Stimulated activated CD4-positive, alpha-beta T cell treated with anti-CD3 and anti-CD28 coated beads, TNF-alpha, amount 100 ng/mL, for 48 hours (primary cell): ENCODE data around the gene HOXC11.

ENCODE experiments used
- DNase-seq, 3 donors: peaks; one replicate each; pipeline ENCODE4 v3.0.0-alpha.2; 2020; ENCODE audit warnings: low read depth in 3 of 3

The HOXC11 gene

DNA sequence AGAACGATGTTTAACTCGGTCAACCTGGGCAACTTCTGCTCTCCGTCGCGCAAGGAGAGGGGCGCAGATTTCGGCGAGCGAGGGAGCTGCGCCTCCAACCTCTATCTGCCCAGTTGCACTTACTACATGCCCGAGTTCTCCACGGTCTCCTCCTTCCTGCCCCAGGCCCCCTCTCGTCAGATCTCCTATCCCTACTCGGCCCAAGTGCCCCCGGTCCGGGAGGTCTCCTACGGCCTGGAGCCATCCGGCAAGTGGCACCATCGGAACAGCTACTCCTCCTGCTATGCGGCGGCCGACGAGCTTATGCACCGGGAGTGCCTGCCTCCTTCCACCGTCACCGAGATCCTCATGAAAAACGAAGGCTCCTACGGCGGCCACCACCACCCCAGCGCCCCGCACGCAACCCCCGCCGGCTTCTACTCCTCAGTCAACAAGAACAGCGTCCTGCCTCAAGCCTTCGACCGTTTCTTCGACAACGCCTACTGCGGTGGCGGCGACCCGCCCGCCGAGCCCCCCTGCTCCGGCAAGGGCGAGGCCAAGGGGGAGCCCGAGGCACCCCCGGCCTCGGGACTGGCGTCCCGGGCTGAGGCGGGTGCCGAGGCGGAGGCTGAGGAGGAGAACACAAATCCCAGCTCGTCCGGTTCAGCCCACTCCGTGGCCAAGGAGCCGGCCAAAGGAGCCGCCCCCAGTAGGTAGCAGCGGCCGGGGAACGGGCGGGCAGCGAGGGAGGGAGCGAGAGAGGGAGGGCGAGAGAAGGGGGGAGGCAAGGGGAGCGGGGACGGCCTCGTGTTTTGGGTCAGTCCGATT lies 513 bp downstream of the HOXC11 start:
- DNase-seq = no peak

DNA sequence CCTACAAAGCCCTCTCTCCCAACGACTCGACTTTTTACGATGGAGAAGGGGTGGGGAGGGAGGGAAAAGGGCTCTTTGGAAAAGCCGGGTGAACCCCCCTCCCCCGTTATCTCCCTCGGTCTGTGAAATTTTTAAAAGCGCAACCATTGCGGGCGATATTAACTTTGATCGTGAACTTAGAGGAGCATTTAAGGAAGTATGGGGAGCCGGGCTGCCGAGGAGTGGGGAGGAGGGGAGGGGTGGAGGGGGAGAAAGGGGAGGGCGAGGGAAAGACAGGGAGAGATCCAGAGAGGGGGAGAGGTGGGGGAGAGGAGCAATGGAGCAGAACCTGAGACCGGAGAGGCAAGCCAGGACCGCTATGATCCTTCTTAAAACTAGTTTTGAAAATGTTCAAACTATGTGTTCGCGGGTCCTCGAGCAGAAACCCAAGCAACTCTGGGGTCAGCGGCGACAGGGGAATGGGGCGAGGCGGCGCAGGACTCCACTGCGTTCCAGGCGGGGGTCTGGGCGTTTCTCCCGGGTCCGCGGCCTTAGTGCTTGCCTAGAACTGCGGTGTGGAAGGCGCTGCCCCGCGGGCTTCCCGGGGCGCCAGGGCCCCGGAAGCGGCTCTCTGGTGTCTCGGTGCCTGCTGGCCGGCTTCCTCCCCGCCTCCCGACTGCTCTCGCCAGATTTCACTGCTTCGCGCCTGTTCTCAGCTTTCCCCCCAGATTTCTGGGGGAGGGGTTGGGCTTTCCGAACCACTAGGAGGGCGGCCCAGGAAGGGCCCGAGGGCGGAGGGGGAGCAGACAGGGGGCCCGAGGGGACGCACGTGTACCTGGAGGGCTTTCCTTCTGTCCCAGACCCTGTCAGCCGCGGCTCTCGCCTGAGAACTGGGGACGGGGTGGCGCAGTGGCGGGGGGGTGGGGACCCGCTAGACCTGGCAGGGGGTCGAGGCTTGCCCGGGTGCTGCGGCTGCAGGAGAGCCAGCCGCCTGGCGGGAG lies 1.4 kb downstream of the HOXC11 start, which contains the start of gene HOTAIR:
TSS of gene HOTAIR (minus strand) at position 871 of the 980 bp plus-strand sequence.
- no peak for DNase-seq

DNA sequence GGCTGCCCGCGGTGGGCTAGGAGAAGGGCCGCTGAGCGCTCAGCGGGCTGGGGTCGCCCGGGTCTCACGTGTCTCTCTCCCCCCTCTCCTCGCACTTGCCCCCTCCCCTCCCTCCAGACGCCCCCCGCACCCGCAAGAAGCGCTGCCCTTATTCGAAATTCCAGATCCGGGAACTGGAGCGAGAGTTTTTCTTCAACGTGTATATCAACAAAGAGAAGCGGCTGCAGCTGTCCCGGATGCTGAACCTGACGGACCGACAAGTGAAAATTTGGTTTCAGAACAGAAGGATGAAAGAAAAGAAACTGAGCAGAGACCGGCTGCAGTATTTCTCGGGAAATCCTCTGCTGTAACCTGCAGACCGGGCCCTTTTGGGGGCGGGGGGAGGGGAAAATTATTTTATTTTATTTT lies 2.1 kb downstream of the HOXC11 start:
- no peak for DNase-seq

DNA sequence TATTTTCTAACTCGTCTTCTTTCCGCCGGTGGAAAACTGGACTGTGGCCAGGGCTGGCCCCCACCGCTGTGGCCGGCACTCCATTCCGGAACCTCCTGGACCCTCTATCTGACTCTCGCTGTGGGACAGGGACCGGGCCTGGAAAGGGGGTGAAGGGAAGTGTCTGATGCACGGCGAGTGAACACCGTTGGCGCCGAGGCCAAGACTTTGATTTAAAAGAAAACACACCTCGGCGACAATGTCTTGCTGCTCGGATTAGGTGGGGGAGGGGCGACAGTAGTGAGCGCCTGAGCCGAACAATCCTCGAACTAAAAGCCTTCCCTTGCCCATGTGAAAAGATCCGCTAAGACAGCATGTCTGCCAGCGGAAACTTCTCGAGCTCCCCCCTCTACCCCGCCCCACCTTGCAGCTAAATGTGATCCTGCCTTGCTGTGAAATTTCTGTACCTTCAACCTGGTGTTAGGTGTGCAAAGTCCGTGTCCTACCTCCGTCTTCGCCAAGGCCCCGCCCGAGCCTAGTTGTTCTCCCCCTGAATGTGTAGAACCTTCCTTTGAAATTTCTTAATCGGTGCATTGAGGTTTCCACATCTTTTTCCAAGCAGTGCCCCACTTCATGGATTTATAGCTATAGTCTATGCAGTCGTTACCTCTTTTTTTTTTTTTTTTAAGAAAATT lies 2.7 kb downstream of the HOXC11 start:
- no peak for DNase-seq

DNA sequence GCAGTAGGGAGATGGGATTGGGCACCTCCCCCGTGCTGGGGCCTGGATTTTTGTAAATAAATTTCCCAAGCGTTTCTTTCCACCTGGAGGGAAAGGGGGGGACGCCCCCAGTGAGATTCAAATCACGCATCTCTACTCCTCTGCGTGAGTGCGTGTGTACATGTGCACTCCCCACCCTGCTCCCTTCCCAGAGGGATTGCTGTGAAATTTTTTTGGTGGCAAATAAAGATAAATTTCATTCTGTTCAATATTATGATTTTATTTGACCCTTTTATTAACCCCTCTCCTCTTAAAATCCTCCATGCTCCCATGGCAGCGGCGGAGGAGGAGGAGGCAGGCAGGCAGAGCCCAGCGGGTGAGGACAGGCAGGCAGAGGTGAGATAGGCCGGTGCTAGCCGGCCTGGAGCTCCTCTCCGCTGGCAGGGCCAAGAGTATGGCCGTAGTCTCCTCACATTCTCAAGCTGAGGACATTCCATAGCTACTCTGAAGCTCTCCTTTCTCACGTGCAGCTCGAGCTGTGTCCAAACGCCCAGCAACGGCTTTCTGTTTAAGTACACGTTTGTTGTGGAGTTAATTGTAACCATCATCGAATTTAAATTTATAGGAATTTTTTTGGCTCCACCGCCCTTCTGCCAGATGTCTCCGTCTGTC lies 3.4 kb downstream of the HOXC11 start:
- no peak for DNase-seq

DNA sequence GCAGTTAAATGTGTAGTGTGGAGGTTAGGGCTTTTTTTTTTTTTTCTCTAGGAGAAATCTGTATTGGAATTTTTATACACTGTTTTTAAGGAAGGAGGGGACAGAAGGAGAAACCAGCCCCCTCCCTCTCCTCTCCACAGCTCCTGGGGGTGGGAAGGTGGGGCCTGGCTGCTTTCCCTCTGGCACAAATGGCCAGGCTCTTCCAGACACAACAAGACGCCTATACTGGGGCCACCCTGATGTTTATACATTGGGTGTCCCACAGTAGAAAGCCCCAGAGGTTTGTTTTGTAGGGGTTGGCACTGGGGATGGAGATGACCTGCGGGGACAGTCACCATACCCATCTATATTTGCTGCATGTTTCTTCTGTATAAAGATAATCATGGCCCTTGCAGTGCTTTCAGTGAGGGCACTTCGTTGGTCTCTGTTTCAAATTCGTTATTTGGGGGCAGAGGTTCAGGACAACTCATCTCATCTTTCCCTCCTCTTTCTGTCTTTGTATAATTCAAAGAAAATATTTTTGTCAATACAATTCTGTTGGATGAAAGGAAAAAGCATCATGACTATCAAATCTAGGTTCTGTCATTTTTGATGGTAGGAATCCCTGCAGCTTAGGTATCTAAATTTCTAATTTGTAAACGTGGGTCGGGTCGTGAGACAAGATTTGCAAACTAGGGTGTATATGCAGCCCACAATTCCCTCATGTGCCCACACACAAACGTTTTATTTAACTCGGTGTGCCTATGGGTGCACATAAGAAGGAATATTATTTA lies 4.1 kb downstream of the HOXC11 start:
- DNase-seq = no peak

DNA sequence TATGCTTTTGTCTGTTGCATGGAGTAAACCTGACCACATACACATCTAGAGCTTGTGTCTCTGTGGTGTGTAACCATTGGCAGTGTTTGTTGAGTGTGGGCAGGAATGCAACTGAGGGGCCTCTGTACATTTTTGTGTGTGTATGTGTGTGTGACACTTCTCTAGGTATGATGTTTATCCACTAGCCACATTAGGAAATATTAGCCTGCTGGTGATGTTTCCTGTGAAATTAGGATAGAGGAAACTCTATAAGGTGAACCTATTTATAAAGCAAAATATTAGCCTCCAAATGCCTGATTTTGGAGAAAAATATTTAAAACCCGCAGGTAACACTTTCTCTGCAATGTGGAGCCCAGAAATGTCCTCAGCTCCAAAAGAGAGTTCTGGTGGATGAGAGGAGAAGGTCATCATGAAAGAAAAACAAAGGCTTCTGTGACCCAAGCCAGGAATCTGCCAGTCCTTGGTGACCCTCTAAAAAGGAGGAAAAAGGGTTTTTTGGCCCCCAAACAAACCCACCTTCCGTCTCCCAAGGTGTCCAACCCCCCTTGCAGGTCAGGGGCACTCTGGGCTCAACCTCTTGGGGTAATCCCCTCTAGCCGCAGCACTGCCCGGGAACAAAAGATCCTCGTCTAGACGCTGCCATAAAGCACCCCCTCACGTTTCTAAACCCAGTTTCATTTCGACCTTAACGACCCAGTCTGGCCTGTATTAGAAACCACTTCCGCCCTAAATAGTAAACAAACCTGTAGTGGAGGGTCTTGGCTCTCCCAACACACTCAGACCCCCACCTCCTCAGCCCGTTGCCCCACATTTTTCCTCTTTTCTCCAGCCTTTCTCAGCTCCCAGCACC lies 4.9 kb downstream of the HOXC11 start:
- DNase-seq = no peak

DNA sequence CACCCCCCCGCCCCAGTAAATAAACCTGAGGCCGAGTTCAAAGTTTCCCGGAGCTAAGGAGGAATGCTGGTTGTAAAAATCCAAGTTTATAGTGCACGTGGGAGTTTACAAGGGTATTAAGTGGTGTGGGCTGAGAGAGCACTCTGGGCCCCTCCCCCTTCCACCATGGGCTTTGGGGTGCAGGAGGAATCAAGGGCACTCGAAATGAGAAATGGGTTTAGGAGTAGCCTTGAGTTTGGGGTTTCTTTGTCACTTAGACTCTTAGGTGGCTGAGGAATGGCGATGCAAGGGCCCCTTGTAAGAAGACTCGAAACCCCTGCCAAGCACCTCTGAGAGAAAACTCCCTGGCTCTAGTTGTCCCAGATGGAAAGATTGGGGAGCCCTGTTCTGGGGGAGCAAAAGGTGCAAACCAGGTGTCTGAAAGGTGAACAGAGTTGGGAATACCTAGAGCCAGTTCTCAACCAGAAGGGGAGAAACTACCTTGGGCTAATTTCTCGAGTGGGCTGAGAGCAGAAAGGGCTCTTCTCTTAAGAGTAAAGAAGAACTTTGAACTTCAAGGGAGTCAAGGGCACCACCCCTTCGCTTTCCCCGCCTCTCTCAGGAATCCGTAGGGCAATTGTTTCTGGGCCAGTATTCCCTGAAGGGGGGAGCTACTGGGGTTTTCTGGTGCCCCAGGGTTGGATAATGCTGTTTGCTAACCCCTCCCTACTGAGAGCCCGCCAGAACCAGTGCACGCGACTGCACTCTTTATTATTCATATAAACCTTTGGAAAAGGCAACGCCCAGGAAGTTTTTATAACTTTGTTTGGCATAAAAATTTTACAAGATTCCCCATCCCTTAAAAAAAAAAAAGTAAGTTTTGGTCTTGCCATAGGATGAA lies 5.8 kb downstream of the HOXC11 start:
- DNase-seq = no peak

DNA sequence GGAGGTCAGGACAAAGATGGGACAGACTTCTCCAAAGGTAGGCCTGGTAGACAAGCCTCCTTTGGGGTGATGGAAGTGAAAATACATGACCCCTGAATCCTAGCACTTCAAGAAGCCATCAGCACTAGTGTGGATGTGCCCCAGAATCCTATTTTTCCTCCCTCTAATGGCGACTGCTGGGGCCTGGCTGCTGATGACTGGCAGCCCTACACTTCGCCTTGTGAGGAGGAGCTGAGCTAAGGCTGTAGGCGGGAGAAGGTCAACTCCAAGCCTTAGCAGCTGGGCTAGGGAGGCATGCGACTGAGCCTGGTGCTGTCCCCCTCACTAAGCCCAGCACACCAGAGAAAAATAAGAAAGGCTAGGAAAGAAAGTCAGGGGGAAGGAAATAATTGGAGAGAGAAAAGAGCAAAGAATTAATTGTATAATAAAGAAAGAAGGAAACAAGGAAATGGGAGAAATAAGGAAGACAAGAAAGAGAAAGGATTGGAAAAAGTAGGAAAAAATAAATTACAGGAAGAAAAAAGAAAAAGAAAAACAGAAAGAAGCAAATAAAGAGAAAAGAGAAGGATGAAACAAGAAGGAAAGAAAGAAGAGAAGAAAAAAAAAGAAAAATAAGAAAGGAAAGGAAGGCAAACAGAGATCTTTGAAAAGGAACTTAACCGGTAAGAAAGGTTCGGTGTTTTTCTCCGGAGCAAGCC lies 7.3 kb downstream of the HOXC11 start:
- DNase-seq = no peak

DNA sequence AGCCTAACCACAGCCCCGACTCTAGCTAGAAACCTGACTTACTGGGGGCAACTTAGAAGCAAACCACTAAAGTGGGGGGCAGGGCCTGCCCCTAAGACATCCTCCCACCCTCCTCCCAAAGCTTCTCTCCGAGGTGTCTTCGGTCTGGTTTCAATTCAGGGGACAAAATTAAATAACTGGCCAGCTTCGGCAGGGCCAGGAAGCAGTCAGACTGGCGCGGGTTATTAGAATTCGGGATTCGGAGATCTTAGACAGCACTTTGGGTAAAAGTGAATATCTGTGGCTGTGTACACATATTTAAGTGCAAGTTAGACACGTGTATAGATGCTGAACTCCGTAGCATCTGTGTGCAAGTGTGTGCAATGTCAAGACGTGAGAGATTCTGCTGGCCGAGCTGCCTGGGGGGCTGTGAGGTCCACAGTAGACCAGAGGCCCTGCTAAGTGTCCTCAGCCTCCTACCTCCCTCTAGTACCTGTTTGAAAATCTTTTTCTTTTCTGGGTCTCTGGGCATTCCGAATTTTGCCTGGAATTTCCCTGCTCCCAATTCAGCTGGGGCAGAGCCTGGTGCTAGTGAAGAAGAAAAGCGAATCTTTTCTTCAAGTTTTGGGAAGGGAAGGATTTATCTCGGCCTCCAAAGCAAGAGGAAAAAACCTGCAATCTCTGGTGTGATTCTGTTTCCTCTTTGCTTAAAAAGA lies 8.0 kb downstream of the HOXC11 start:
- no peak for DNase-seq

DNA sequence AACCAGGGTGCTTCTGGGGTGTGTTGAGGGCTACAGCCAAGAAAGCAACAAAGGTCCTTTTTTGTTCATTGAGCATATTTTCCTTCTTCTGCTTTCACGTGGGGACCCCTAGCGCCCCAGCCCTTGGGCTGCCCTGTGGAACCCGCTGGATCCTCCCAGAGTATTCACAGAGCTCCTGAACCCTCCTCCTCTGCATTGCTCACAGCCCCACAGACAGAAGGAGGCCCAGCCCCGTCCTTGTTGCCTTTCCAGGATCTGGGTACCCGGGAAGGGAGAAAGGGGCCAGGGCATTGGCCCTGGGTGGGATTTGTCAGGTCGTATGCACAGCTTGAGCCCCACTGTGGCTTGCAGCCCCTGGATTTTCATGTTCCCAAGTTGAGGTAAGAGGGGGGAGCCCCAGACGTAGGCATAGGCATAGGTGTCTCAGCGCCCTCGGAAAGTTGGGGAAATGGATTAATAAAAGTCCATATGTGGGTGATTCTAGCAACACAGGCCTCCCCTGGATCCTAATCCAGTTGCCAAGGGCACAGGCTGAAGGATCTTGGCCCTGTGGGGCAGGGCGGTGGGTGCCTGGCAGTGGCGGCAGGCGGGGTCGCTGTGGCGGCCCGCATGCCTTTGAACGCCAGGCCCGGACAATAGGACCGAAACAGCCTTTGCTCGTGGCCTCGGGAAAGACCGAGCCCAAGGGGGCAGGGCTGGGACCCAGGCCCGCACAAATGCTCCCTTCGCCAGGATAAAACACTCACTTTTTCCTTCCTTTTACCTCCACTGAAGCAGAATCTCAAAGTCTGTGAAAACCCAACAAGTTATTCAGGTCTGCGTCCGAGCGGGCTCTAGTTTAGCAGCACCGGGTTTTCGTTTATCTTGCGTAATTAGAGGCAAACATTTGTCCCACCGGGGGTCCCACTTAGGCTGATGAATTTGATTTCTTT lies 9.0 kb downstream of the HOXC11 start:
- DNase-seq = no peak

DNA sequence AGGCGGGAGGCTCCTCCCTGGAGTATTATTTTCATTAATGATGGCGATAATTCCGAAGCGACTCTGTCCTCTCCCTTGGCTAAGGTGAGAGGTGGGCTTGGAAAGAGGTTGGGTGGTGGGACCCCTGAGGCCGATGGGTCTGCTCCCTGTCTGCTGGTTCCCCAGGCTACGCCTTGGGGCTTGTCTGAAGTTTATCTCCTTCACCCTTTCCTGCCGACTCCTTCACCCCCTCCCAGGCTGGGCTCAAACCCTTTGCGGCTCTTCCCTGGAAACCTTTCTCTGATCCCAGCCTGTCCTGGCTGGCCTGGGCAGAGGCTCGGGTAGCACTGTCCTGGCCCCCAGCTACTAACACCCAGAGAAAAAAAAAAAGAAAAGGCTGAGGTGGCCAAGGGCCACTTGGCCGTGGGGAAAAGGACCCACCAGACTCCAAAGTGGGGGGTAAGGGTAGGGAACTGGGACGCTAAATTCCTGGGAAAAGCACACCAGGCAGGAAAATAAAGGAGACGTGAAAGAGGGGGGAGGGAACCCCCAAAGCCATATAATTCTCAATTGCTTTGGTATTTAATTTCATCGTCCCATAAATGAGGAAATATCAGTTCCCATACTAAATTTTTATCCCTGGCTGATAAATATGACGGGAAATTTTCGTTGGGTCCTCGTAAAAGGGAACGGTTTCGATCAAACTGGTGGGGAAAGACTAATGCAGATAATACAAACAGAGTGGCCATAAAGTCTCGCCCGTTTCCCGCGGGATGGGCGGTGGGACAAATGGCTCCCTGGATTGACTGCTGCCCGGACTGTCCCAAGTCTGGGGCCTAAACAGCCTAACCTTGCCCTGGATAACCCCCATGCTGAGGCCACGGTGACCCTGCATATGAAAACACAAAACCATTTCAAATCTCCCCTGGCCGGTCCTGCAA lies 10.0 kb downstream of the HOXC11 start:
- DNase-seq = no peak

DNA sequence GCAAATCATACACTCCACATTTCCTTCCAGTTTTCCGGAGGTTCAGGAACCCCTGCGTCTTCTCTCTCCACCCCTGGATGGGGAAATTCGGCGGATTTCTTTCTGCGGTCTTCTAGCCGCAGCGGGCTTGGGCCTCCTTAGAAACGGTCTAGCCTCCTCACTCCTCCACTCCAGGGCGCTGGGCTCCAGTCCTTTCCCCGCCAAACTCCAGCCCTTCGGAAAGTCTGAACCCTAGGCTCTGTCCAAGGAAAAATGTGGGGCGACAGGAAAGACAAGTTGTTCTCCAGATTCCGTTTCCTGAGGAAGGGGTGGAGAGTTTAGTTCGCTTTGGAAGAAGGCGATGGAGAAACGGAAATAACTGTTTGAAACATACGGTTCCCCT lies 10.6 kb downstream of the HOXC11 start:
- no peak for DNase-seq

DNA sequence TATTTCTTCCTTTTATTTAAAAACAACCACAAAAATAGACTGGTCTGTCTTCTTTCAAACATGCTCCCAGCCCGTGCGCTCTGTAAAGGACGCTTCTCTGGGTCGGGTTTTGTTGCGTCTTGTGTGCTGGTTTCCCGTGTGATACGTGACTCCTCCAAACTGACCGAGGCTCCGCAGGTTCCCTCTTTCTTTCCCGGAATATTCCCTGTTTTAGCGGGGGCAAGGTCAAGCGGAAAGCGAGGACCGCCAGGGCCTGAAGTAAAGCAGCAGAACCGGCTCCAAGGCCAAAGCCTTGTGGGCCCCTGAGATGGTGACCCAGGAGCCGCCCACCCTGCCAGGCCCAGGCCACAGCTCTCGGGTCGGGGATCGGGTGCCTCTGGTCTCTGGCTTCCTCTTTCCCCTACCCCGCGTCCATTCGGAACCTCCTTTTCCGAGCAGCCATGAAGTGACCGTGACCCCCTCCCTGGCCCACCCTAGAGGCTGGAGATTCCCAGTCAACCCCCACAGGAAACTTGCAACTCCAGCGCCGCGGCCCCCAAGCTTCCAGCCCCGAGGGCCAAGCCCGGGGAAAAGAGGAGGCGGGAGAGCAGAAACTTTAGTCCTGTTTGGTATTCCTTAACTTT lies 11.1 kb downstream of the HOXC11 start:
- DNase-seq = no peak
